Suprapubic skin (tissue), 4 donors: ENCODE results near the gene CIBAR2. TPM values are rescaled to one million over a fixed set of nuclear protein-coding genes. Genes with fewer than 3 reads are reported as not detected.

Source experiments
- DNase-seq, 2 donors: peaks; one replicate each; pipeline ENCODE4 v3.0.0-alpha.2; 2019; ENCODE audit warnings: low spot score in 2 of 2
- H3K27ac ChIP-seq: fragments of 200-600 bp; sonication (generic); one replicate; pipeline ENCODE4 v1.5.1; 2019
- H3K27me3 ChIP-seq: fragments of 200-600 bp; sonication (generic); one replicate; pipeline ENCODE4 v1.5.1; 2019
- H3K36me3 ChIP-seq: fragments of 200-600 bp; sonication (generic); one replicate; pipeline ENCODE4 v1.5.1; 2019
- H3K4me1 ChIP-seq: fragments of 200-600 bp; sonication (generic); one replicate; pipeline ENCODE4 v1.5.1; 2019
- H3K4me3 ChIP-seq: fragments of 200-600 bp; sonication (generic); one replicate; pipeline ENCODE4 v1.5.1; 2019; ENCODE audit warnings: mild to moderate bottlenecking
- H3K9me3 ChIP-seq: fragments of 200-600 bp; sonication (generic); one replicate; pipeline ENCODE4 v1.5.1; 2019
- CTCF ChIP-seq, 2 donors: fragments of 200-600 bp in 1 of 2; fragments of 450-650 bp in 1 of 2; sonication (generic) in 1 of 2; IDR thresholded peaks; one replicate each; pipeline ENCODE4 v1.5.1; 2016 to 2019; ENCODE audit warnings: antibody characterized with exemption in 2 of 2, mild to moderate bottlenecking in 1 of 2, moderate library complexity in 1 of 2
- EP300 ChIP-seq: sonication (generic); formaldehyde crosslinking; IDR thresholded peaks from one replicate; pipeline ENCODE4 v1.6.1; 2017; ENCODE audit warnings: antibody characterized with exemption
- POLR2A ChIP-seq, 2 donors: fragments of 450-650 bp; IDR thresholded peaks; one replicate each; pipeline ENCODE4 v1.6.1; 2017; ENCODE audit warnings: antibody characterized with exemption in 2 of 2, mild to moderate bottlenecking in 2 of 2, moderate library complexity in 2 of 2
- POLR2AphosphoS5 ChIP-seq, 3 donors: sonication (generic); formaldehyde crosslinking; IDR thresholded peaks; one replicate each; pipeline ENCODE4 v1.6.1; 2017; ENCODE audit warnings: antibody characterized with exemption in 3 of 3
- WGBS: methylation state at CpG from one replicate; pipeline ENCODE4 v1.1.5; 2018; 5-methylcytosine and 5-hydroxymethylcytosine counted together
- total RNA-seq, 4 donors: library from RNA; depleted of rRNA; stranded (reverse); fragments of >200 nt; gene quantifications; one replicate each; pipeline ENCODE4 v1.1.0, GENCODE V29; 2016

The CIBAR2 gene
- total RNA-seq, 4 donors from 2014 or later = not detected

GRCh38 chr16:85062323-85062722, 49.9 kb downstream of the CIBAR2 start:
- DNase-seq = no peak
- H3K4me3 ChIP-seq = no peak overlapping the region
- 95% methylated on average over 9 of the region's 9 CpGs for WGBS
- TF ChIP-seq POLR2A (IDR thresholded peaks at IDR 0.05) = no peak
- no peak for TF ChIP-seq EP300
- H3K4me1 ChIP-seq = no peaks in the 10 kb centered on the region
- H3K9me3 ChIP-seq = no peaks in the 10 kb centered on the region
- no peak overlapping the region for H3K27ac ChIP-seq
- no peaks in the 10 kb centered on the region for H3K27me3 ChIP-seq
- H3K36me3 ChIP-seq = peaks cover 6% of the 10 kb centered on the region

DNA sequence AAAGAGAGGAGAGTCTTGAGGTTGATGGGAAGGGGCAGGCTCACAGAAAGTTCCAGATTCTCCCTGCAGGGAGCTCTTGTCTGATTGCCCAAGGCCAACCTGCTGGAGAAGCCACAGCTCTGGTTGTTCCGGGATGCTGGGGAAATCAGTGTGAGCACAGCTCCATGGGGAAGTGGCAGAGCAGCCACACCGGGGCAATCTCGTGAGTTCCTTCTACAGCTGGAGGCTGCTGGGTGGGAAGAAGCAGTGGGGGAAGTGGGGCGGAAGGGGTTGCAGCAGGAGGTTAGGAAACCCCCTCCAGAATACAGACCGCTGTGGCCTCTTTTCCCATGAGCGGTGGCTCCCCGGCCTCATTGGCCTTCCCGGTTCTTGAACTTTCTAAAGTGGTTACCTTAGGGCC, 50.7 kb downstream of the CIBAR2 start:
- H3K36me3 ChIP-seq = no peaks in the 10 kb centered on the region
- no peak overlapping the region for H3K4me3 ChIP-seq
- H3K27ac ChIP-seq = no peak overlapping the region
- no peak for DNase-seq
- H3K9me3 ChIP-seq = no peaks in the 10 kb centered on the region
- TF ChIP-seq POLR2A (IDR thresholded peaks at IDR 0.05) (no peak), CTCF (IDR thresholded peaks at IDR 0.05) (no peak), EP300 (no peak), POLR2AphosphoS5 (IDR thresholded peaks at IDR 0.05) (no peak)
- no peaks in the 10 kb centered on the region for H3K27me3 ChIP-seq
- peaks cover under 1% of the 10 kb centered on the region for H3K4me1 ChIP-seq
- 91% methylated on average over 4 of the region's 8 CpGs for WGBS

GRCh38 chr16:85058909-85059308, 53.4 kb downstream of the CIBAR2 start:
- peaks cover 20% of the 10 kb centered on the region for H3K4me1 ChIP-seq
- H3K27ac ChIP-seq = no peak overlapping the region
- no peaks in the 10 kb centered on the region for H3K36me3 ChIP-seq
- no peak for DNase-seq
- no peak for TF ChIP-seq POLR2AphosphoS5 (IDR thresholded peaks at IDR 0.05)
- TF ChIP-seq CTCF (IDR thresholded peaks at IDR 0.05) = no peak
- TF ChIP-seq POLR2A (IDR thresholded peaks at IDR 0.05) = no peak
- TF ChIP-seq EP300 = no peak
- no peaks in the 10 kb centered on the region for H3K9me3 ChIP-seq
- whole genome bisulfite sequencing = 94% methylated on average over 4 of the region's 4 CpGs
- H3K4me3 ChIP-seq = no peak overlapping the region
- H3K27me3 ChIP-seq = no peaks in the 10 kb centered on the region

DNA sequence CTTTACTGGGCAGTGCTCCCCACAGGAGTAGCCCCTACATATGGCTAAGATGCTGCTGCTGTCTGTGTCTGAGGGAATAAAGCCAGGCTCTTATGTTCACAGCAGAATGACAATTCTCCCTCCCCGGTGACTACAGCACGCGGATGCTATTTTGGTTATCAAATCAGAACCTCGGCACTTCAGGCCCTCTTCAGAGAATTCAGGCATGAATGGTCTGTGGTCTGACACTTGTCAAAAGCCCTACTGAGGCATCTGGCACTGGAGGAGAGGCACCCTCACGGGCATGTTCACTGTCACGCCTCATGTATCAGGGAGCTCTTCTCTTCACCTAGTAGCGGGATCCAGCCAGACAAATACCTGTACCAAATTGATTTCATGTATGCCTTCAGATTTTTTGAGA, 54.3 kb downstream of the CIBAR2 start:
- TF ChIP-seq EP300 (no peak), CTCF (IDR thresholded peaks at IDR 0.05) (no peak), POLR2AphosphoS5 (IDR thresholded peaks at IDR 0.05) (no peak), POLR2A (IDR thresholded peaks at IDR 0.05) (no peak)
- H3K9me3 ChIP-seq = no peaks in the 10 kb centered on the region
- H3K27me3 ChIP-seq = no peaks in the 10 kb centered on the region
- H3K4me1 ChIP-seq = peaks cover 20% of the 10 kb centered on the region
- no peak overlapping the region for H3K27ac ChIP-seq
- H3K36me3 ChIP-seq = no peaks in the 10 kb centered on the region
- no peak for DNase-seq
- H3K4me3 ChIP-seq = no peak overlapping the region
- 97% methylated on average over 7 of the region's 7 CpGs for WGBS

DNA sequence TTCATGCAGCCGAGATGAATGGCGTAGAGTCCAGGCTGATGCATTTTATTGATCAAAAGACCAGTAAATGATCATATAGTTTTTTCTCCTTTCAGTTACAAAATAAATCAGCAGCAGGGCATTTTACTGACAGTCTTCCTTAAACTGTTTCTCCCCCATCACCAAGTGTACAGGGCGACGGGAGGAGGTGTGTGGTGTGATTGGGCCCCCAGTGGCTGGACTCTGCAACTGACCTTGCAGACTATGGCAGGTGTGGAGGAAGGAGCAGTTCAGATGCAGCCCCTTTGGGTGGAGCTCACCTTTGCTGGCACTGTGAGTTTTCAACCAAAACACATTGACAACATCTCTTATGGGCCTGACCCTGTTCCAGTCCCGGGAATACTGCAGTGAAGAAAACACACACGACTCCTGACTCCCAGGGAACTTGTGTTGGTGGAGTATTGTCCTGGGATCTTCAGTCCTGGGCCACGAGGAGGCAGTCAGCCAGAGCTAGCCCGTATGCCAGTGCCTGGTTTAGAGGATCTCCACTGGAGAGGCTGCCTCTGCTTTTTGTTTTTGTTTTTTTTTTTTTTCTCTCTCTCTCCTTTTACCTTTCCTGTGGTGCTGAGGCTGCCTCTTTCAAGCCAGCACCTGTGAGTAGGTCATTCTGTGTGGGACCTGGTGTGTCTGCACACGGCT, 54.9 kb downstream of the CIBAR2 start:
- H3K4me3 ChIP-seq = no peak overlapping the region
- H3K9me3 ChIP-seq = no peaks in the 10 kb centered on the region
- DNase-seq = no peak
- 90% methylated on average over 9 of the region's 9 CpGs for WGBS
- H3K36me3 ChIP-seq = no peaks in the 10 kb centered on the region
- H3K27ac ChIP-seq = no peak overlapping the region
- H3K27me3 ChIP-seq = no peaks in the 10 kb centered on the region
- H3K4me1 ChIP-seq = peaks cover 20% of the 10 kb centered on the region
- TF ChIP-seq POLR2A (IDR thresholded peaks at IDR 0.05) (no peak), EP300 (no peak), CTCF (IDR thresholded peaks at IDR 0.05) (no peak), POLR2AphosphoS5 (IDR thresholded peaks at IDR 0.05) (no peak)
